Hepatocyte (in vitro differentiated cells): ENCODE data around the gene SLC39A11.

Experiments used
- EZH2 ChIP-seq: fragments of 200-600 bp; sonication (generic); IDR thresholded peaks from 2 replicates; pipeline ENCODE4 v1.6.1; 2016; ENCODE audit warnings: antibody characterized with exemption, mild to moderate bottlenecking, borderline replicate concordance
- EZH2phosphoT487 ChIP-seq: fragments of 200-600 bp; sonication (generic); IDR thresholded peaks from one replicate; pipeline ENCODE4 v1.6.1; 2018; ENCODE audit warnings: antibody characterized with exemption, mild to moderate bottlenecking, low read depth, moderate library complexity; ENCODE audit not compliant: unreplicated experiment, severe bottlenecking
- TF ChIP-seq, protein P1 (sequence below): fragments of 200-600 bp; sonication (generic); IDR thresholded peaks from 2 replicates; pipeline ENCODE4 v1.5.1; 2016; ENCODE audit warnings: antibody characterized with exemption, mild to moderate bottlenecking; ENCODE audit not compliant: poor library complexity

DNA sequence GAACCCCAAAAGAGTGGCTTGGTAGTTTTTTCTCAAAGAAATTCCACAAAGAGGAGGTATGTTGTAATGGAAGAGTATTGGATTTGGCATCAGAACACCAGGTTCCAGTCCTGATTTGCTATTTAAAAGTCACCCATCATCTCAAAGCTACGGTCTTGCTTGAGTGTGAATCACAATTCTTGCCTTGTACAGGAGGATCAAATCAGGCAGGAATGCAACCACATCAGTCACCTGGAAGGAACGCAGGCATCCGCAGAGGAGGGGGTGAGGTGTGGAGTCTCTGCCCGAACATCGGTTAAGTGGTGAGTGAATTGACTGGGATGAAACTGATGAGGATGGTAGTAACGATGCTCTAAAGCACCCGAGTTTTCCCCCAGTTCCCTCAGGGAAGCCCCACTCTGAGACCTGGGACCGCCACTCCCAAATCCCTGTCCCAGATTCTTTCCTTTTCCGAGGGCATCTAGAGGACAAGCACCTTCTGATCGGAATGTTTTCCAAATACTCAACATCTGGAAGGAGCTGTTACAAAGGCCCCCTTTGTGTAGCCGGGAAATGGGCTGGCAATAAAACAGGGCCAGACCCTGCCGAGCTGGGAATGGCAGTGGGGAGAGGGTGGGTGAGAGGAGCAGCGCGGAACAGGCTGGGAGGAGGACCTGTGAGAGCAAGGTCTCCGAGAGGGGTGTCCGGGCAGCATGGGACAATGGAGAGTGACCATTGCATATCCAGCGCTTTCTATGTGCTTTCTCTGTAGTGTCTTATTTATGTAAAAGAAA, 469.6 kb downstream of the SLC39A11 start:
- no peak for TF ChIP-seq EZH2phosphoT487
- TF ChIP-seq EZH2 = no peak
- TF ChIP-seq, protein P1, sequence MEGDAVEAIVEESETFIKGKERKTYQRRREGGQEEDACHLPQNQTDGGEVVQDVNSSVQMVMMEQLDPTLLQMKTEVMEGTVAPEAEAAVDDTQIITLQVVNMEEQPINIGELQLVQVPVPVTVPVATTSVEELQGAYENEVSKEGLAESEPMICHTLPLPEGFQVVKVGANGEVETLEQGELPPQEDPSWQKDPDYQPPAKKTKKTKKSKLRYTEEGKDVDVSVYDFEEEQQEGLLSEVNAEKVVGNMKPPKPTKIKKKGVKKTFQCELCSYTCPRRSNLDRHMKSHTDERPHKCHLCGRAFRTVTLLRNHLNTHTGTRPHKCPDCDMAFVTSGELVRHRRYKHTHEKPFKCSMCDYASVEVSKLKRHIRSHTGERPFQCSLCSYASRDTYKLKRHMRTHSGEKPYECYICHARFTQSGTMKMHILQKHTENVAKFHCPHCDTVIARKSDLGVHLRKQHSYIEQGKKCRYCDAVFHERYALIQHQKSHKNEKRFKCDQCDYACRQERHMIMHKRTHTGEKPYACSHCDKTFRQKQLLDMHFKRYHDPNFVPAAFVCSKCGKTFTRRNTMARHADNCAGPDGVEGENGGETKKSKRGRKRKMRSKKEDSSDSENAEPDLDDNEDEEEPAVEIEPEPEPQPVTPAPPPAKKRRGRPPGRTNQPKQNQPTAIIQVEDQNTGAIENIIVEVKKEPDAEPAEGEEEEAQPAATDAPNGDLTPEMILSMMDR = no peak
